SKM-1 (cell line): ENCODE measurements around the gene DNAAF5.
"Not testable (repeated sequence)": the region's sequence is repeated elsewhere in the genome, so short reads cannot be mapped to it uniquely, and the experiment has no call there.

ENCODE experiments used
- DNase-seq: peaks from one replicate; lab custom pipeline; 2025; ENCODE audit not compliant: unreplicated experiment; lab: John Stamatoyannopoulos, UW

The DNAAF5 gene

DNA sequence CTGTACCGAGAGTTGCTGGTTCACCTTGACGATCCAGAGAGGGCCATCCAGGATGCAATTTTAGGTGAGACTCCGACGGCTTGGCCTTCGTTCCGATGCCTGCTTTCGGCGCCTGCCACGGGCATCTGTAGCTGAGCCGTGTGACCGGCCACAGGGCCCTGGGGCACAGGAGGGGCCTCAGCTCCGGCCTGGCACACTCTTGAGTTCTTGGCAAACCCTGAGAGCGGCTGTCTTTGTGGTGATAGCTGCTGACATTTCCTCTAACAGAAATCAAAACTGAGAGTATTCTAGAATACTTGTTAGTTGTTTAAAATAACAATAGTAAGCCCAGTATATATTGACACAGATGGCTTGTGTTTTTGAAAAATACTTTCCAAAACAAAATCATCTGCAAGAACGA lies 53.6 kb downstream of the DNAAF5 start:
- no peak for DNase-seq

DNA sequence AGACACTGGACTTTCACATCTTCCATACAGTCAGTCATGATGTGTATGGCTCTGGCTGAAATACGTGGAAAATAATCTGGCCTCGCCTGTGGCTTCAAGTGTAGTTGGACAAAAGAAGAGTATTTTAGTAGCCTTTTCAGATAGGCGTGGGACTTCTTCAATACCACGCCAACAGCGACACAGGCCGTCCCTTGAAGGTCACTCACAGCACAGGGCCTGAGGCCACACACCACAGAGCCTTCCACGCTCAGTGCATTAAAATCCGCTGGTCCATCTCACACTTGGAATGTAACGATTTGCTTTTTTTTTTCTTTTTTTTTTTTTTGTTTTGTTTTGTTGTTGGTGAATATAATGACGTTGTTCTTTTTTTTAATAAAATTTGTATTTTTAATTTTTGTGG lies 54.0 kb downstream of the DNAAF5 start:
- DNase-seq, result no peak

GRCh38 chr7:781186-781849 lies 54.8 kb downstream of the DNAAF5 start:
- no peak for DNase-seq

GRCh38 chr7:781936-782529 lies 55.5 kb downstream of the DNAAF5 start:
- DNase-seq, result no peak

GRCh38 chr7:782718-783449 lies 56.4 kb downstream of the DNAAF5 start:
- DNase-seq, result no peak

DNA sequence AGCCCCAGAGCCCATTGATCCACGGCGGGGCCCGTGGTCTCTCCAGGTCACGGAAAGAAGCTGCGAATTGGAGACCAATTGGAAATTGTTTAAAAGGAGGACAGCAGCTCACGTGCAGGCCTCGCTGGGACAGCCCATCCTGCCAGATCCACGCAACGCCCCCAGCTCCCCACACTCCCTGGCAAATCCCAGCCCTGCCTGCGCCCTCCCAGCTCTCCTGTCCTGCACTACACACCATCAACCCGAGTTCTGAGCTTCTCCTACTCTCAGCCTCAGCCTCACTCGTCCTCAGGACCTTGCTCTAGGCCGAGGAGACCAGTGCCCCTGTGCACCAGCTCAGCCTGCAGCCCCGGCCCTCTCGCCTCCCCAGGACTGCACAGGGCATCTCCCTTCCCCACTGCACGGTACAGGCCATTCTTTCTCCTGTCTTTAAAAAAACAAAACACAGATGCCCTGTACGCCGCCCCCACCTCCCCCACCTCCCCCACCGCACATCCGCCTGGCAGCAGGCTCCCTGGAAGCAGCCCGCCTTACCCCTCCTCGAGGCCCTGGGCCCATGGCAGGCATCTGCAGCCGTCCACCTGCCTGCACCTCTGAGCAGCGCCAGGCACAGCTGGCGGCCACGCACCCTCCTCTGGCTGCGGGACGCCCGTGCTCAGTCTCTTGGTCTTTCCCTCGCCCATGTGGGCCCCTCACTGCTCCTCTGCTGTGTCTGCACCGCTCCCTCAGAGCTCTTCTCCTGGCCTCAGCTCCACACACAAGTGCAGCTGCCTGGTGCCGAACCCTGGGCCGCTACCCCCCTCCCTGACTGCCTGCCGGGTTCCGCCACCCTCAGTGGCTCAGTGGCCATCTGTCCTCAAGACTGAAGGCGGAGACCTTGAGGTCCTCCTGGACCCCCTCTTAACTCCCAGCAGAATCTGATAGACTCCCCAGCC lies 57.3 kb downstream of the DNAAF5 start:
- no peak for DNase-seq

GRCh38 chr7:784971-785370 lies 58.5 kb downstream of the DNAAF5 start:
- DNase-seq, result no peak

- no peak for DNase-seq
These were observed 58.9 kb downstream of the DNAAF5 start for GRCh38 chr7:785416-785815.

GRCh38 chr7:786472-787255 lies 60.2 kb downstream of the DNAAF5 start:
- DNase-seq, result no peak

DNA sequence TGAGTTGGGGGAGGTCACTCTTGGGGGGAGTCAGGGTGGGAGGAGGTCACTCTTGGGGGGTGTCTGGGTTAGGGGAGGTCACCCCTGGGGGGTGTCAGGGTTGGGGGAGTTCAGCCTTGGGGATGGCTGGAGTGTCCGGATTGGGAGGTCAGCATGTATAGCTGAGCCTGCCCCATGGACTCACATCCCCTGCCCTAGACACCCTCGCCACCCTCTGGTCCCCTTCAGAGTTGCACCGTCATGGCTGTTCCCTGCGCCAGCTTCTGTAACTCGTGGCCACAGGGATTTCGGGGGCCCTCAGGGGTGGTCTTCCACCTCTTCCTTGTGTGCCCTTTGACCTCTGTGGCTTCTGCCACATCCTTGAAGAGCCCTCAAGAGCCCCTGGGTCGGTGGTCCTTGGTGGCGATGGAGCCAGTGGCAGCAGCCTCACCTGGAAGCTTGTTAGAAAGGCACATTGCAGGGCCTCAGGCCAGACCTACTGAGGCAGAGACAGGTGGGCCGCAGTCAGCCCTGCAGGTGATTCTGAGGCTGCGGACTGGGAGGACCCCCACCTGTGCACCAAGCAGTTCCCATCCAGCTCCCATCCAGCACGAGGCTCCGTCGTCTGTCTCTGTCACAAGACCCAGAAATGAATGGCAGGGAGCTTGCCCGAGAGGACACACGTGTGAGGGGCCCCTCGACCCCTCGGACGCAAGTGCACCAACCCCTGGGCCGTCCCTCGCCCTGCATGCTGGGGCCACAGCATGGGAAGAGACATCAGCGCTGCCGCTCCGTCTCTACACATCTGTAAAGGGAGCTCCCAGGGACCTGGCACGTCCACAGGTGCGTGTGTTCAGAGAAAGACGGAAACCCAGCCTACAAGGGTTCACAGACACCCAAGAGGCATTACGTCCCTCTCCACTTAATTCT lies 61.1 kb downstream of the DNAAF5 start:
- DNase-seq, result no peak

- no peak for DNase-seq
These were observed 65.0 kb downstream of the DNAAF5 start for GRCh38 chr7:791519-791918.

DNA sequence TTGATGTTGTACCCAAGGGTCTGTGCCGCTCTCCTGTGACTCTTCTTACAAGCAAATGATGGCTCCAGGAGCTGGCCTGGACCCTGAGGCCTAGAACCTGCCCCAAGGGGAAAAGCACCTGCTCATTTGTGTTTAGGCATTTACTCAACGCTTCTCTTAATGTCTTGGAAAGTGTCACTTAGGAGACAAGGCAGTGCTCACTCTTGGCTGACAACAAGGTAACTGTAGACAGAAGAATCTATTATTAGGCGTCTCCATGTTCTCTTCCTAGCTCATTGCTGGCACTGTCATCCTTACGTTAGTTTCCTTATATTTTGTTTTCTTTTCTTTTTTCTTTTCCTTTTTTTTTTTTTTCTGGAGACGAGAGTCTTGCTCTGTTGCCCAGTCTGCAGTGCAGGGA lies 67.7 kb downstream of the DNAAF5 start:
- DNase-seq, result no peak

- no peak for DNase-seq
These were observed 68.3 kb downstream of the DNAAF5 start for GRCh38 chr7:794671-795329.

- DNase-seq, result not testable (repeated sequence)
These were observed 70.1 kb downstream of the DNAAF5 start for GRCh38 chr7:796434-797169.

DNA sequence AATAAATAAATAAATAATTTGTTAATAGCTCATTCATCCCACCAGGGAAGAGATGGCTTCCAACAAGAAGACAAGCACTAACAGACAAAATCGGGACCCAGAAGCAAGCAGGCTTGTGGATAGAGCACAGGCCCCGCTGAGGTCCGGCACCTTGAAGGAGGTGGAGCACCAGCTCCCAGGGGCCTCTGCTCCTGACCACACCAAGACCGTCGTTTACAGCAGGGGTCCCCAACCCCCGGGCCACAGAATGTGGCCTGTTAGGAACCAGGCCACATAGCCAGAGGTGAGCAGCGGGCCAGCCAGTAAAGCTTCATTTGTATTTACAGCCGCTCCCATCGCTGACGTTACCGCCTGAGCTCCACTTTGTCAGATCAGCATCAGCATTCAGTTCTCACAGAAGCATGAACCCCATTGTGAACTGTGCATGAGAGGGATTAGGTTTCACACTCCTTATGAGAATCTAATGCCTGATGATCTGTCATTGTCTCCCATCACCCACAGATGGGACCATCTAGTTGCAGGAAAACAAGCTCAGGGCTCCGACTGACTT lies 72.5 kb downstream of the DNAAF5 start:
- no peak for DNase-seq

GRCh38 chr7:800692-801091 lies 74.2 kb downstream of the DNAAF5 start:
- no peak for DNase-seq

DNA sequence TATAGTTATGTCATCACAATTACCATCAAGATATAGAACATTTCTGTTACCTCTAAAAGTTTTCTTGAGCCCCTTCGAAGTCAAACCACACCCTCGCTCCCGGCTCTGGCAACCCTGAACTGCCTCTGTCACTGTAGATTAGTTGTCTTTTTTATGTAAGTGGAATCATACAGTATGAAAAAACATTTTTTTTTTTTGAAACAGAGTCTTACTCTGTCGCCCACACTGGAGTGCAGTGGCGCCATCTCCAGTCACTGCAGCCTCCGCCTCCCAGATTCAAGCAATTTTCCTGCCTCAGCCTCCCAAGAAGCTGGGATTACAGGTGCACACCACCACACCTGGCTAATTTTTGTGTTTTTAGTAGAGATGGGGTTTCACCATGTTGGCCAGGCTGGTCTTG lies 74.9 kb downstream of the DNAAF5 start:
- DNase-seq, result not testable (repeated sequence)

DNA sequence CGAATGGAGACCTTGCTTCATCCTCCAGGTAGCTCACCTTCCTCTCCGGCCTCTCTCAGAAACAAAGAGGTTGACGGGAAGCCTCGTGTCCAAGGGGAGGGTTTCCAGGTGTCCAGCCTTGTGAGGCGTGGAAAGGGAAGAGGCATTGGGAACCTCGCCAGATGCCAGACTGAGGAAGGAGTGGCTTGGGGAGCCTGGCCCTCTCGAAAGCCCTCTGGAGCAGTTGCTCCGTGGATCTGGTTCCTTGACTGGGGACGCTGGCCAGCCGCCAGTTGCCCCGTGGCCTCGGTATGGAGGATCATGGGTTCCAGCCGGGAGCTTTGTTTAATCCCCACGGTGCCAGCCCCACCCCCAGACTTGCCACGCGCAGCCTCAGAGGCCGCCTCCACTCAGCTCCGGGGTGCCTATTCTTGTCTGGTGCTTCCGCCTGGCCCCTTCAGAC lies 75.5 kb downstream of the DNAAF5 start:
- no peak for DNase-seq
